Measurements from ENCODE around the gene IPO9. TPM values are rescaled to one million over a fixed set of nuclear protein-coding genes. Genes with fewer than 3 reads are reported as not detected.

IPO9 gene
- total and polyA plus RNA-seq, 10 of the 15 experiments (the other 5 are each of a cell fraction or from before 2014, with no cell fraction given): 19.1 to 77.3 (median 34.1) TPM

DNA sequence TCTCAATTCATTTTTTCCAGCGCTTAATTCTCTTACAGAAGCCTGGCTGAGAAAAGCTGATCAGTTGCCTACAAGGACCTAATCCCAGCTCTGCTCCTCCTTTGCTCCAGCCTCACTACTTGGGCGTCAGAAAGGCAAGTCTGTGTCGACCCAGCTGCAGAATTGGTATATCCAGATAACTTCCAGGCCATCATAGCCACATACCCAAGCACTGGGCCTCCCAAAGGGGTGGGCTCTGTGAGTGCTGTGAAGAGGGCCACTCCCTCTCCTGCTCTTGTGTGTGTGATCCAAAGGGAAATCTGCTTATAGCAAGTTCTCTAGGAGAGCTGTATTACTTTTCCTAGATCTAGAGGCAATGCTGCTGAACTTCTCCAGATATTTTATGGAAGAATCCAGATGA lies 99.3 kb downstream of the IPO9 start (continued):
- TF ChIP-seq, protein P1, sequence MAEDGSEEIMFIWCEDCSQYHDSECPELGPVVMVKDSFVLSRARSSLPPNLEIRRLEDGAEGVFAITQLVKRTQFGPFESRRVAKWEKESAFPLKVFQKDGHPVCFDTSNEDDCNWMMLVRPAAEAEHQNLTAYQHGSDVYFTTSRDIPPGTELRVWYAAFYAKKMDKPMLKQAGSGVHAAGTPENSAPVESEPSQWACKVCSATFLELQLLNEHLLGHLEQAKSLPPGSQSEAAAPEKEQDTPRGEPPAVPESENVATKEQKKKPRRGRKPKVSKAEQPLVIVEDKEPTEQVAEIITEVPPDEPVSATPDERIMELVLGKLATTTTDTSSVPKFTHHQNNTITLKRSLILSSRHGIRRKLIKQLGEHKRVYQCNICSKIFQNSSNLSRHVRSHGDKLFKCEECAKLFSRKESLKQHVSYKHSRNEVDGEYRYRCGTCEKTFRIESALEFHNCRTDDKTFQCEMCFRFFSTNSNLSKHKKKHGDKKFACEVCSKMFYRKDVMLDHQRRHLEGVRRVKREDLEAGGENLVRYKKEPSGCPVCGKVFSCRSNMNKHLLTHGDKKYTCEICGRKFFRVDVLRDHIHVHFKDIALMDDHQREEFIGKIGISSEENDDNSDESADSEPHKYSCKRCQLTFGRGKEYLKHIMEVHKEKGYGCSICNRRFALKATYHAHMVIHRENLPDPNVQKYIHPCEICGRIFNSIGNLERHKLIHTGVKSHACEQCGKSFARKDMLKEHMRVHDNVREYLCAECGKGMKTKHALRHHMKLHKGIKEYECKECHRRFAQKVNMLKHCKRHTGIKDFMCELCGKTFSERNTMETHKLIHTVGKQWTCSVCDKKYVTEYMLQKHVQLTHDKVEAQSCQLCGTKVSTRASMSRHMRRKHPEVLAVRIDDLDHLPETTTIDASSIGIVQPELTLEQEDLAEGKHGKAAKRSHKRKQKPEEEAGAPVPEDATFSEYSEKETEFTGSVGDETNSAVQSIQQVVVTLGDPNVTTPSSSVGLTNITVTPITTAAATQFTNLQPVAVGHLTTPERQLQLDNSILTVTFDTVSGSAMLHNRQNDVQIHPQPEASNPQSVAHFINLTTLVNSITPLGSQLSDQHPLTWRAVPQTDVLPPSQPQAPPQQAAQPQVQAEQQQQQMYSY (CRISPR knock-in tag; IDR thresholded peaks at IDR 0.05): no peak
- TF ChIP-seq ZNF217 (IDR thresholded peaks at IDR 0.05) (no peak), BACH1 (IDR thresholded peaks at IDR 0.05; ENCODE audit: borderline replicate concordance) (no peak), KAT2A (conservative IDR thresholded peaks at IDR 0.05; ENCODE audit: control insufficient read depth, low read depth, low read length) (no peak), TAF1 (IDR thresholded peaks at IDR 0.05; ENCODE audit: borderline replicate concordance, low read depth, low read length) (no peak), JUNB (IDR thresholded peaks at IDR 0.05) (no peak)
- TF ChIP-seq, protein P2, sequence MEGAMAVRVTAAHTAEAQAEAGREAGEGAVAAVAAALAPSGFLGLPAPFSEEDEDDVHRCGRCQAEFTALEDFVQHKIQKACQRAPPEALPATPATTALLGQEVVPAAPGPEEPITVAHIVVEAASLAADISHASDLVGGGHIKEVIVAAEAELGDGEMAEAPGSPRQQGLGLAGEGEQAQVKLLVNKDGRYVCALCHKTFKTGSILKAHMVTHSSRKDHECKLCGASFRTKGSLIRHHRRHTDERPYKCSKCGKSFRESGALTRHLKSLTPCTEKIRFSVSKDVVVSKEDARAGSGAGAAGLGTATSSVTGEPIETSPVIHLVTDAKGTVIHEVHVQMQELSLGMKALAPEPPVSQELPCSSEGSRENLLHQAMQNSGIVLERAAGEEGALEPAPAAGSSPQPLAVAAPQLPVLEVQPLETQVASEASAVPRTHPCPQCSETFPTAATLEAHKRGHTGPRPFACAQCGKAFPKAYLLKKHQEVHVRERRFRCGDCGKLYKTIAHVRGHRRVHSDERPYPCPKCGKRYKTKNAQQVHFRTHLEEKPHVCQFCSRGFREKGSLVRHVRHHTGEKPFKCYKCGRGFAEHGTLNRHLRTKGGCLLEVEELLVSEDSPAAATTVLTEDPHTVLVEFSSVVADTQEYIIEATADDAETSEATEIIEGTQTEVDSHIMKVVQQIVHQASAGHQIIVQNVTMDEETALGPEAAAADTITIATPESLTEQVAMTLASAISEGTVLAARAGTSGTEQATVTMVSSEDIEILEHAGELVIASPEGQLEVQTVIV (IDR thresholded peaks at IDR 0.05; ENCODE audit: borderline replicate concordance, partially characterized antibody): no peak
- TF ChIP-seq, protein P3, sequence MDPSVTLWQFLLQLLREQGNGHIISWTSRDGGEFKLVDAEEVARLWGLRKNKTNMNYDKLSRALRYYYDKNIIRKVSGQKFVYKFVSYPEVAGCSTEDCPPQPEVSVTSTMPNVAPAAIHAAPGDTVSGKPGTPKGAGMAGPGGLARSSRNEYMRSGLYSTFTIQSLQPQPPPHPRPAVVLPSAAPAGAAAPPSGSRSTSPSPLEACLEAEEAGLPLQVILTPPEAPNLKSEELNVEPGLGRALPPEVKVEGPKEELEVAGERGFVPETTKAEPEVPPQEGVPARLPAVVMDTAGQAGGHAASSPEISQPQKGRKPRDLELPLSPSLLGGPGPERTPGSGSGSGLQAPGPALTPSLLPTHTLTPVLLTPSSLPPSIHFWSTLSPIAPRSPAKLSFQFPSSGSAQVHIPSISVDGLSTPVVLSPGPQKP (IDR thresholded peaks at IDR 0.05; ENCODE audit: low read depth, low read length): no peak
- TF ChIP-seq, protein P4, sequence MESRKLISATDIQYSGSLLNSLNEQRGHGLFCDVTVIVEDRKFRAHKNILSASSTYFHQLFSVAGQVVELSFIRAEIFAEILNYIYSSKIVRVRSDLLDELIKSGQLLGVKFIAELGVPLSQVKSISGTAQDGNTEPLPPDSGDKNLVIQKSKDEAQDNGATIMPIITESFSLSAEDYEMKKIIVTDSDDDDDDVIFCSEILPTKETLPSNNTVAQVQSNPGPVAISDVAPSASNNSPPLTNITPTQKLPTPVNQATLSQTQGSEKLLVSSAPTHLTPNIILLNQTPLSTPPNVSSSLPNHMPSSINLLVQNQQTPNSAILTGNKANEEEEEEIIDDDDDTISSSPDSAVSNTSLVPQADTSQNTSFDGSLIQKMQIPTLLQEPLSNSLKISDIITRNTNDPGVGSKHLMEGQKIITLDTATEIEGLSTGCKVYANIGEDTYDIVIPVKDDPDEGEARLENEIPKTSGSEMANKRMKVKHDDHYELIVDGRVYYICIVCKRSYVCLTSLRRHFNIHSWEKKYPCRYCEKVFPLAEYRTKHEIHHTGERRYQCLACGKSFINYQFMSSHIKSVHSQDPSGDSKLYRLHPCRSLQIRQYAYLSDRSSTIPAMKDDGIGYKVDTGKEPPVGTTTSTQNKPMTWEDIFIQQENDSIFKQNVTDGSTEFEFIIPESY (IDR thresholded peaks at IDR 0.05): no peak
- TF ChIP-seq, protein P5, sequence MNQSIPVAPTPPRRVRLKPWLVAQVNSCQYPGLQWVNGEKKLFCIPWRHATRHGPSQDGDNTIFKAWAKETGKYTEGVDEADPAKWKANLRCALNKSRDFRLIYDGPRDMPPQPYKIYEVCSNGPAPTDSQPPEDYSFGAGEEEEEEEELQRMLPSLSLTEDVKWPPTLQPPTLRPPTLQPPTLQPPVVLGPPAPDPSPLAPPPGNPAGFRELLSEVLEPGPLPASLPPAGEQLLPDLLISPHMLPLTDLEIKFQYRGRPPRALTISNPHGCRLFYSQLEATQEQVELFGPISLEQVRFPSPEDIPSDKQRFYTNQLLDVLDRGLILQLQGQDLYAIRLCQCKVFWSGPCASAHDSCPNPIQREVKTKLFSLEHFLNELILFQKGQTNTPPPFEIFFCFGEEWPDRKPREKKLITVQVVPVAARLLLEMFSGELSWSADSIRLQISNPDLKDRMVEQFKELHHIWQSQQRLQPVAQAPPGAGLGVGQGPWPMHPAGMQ (IDR thresholded peaks at IDR 0.05; ENCODE audit: borderline replicate concordance): no peak

Data from GM12878 (cell line).